HepG2 (cell line): ENCODE data around the gene PPIL3. TPM values are rescaled to one million over a fixed set of nuclear protein-coding genes. Genes with fewer than 3 reads are reported as not detected.
A peak's percentile ranks its signal among the peaks of the same experiment; 100 is the strongest.

Experiments used
- ATAC-seq: fragments of 200-7000 bp; cut with Tn5 transposase; 3 replicates; pipeline ENCODE4 v1.9.1; 2020; ENCODE audit warnings: mild to moderate bottlenecking, moderate library complexity
- BruUV-seq: library from RNA; stranded (reverse); fragments of 400-500 nt; replicated peaks from 2 replicates; lab custom pipeline; 2021; lab: Mats Ljungman, UMichigan
- CTCF ChIA-PET: fragments of 300-600 bp; formaldehyde crosslinking; extraction: SDS; loops from one replicate; lab custom pipeline; 2021; ENCODE audit warnings: low total read pairs, inconsistent platforms, low intra/inter-chr PET ratio; lab: Yijun Ruan, JAX
- POLR2A ChIA-PET: fragments of 350-600 bp; sonication (Branson Sonifier 250); formaldehyde crosslinking; loops from one replicate; lab custom pipeline; 2020; ENCODE audit warnings: antibody characterized with exemption, inconsistent platforms; lab: Yijun Ruan, JAX
- DNase-seq: peaks from one replicate; pipeline ENCODE4 v3.0.0-alpha.2; 2015; ENCODE audit warnings: low spot score
- FAIRE-seq: peaks from 3 replicates; lab custom pipeline; 2011; peaks lifted over from hg19 to GRCh38; lab: Jason Lieb, UNC
- H2AFZ ChIP-seq: one replicate; pipeline ENCODE4 v1.6.1; 2011; ENCODE audit warnings: low read length, inconsistent platforms
- H3K27ac ChIP-seq: fragments of 300-600 bp; 3 replicates; pipeline ENCODE4 v1.8.0; 2011; ENCODE audit warnings: mixed run types, mild to moderate bottlenecking, mixed read lengths, low read length, inconsistent platforms; ENCODE audit not compliant: insufficient read depth; ENCODE audit errors: extremely low read length
- H3K27me3 ChIP-seq, 2 experiments: fragments of 200-600 bp in 1 of 2; 2 replicates in 1 of 2; 3 replicates in 1 of 2; pipeline versions ENCODE4 v1.6.0 to v1.8.0; 2011; ENCODE audit warnings: low read length in 2 of 2, mild to moderate bottlenecking in 2 of 2, moderate library complexity in 2 of 2, inconsistent platforms in 1 of 2; ENCODE audit not compliant: insufficient read depth in 2 of 2, control insufficient read depth in 1 of 2
- H3K36me3 ChIP-seq, 2 experiments: fragments of 200-600 bp in 1 of 2; replicated peaks in 1 of 2; 2 replicates in 1 of 2; 3 replicates in 1 of 2; pipeline versions ENCODE4 v1.5.1 to v1.8.0; 2011; ENCODE audit warnings: low read length in 2 of 2, inconsistent platforms in 1 of 2; ENCODE audit not compliant: insufficient read depth in 2 of 2, control insufficient read depth in 1 of 2
- H3K4me1 ChIP-seq: 2 replicates; pipeline ENCODE4 v1.5.1; 2012; ENCODE audit warnings: low read length, inconsistent platforms; ENCODE audit not compliant: insufficient read depth
- H3K4me2 ChIP-seq: 2 replicates; pipeline ENCODE4 v1.6.0; 2011; ENCODE audit warnings: low read depth, low read length, inconsistent platforms
- H3K4me3 ChIP-seq, 3 experiments: fragments of 200-600 bp in 1 of 3; sonication (generic), shearing (Covaris generic) in 1 of 3; replicated peaks in 1 of 3; 2 replicates each; pipeline ENCODE4 v1.5.1; 2011 to 2016; ENCODE audit warnings: low read length in 3 of 3, inconsistent platforms in 2 of 3, low read depth in 2 of 3, mild to moderate bottlenecking in 2 of 3, control low read depth in 1 of 3, mixed read lengths in 1 of 3; ENCODE audit not compliant: insufficient read depth in 1 of 3
- H3K79me2 ChIP-seq: one replicate; pipeline ENCODE4 v1.6.1; 2011; ENCODE audit warnings: low read length, inconsistent platforms; ENCODE audit not compliant: insufficient read depth
- H3K9ac ChIP-seq: 2 replicates; pipeline ENCODE4 v1.6.0; 2011; ENCODE audit warnings: mild to moderate bottlenecking, low read depth, low read length, inconsistent platforms; ENCODE audit not compliant: insufficient read depth
- H3K9me3 ChIP-seq: 2 replicates; pipeline ENCODE4 v1.5.1; 2012; ENCODE audit warnings: mild to moderate bottlenecking, low read length
- H4K20me1 ChIP-seq: 2 replicates; pipeline ENCODE4 v1.6.0; 2011; ENCODE audit warnings: inconsistent platforms, mild to moderate bottlenecking, low read length, moderate library complexity; ENCODE audit not compliant: insufficient read depth
- BRCA1 ChIP-seq: sonication (generic); formaldehyde crosslinking; IDR thresholded peaks from 2 replicates; pipeline ENCODE4 v1.4.0; 2020; ENCODE audit warnings: missing genetic modification reagents
- DMTF1 ChIP-seq: sonication (generic); formaldehyde crosslinking; IDR thresholded peaks from 2 replicates; pipeline ENCODE4 v1.4.0; 2020; ENCODE audit warnings: mild to moderate bottlenecking, missing genetic modification reagents
- FOXA1 ChIP-seq, 2 experiments: fragments of 450-650 bp in 1 of 2; sonication (generic) in 1 of 2; formaldehyde crosslinking in 1 of 2; IDR thresholded peaks; 2 replicates each; pipeline versions ENCODE4 v1.4.0 to v1.6.1; 2016 to 2020; ENCODE audit warnings: missing genetic modification reagents in 1 of 2
- FOXP4 ChIP-seq: sonication (generic); formaldehyde crosslinking; IDR thresholded peaks from 2 replicates; pipeline ENCODE4 v1.4.0; 2020; ENCODE audit warnings: missing genetic modification reagents
- KLF6 ChIP-seq: IDR thresholded peaks from 2 replicates; pipeline ENCODE4 v1.8.0; 2016; ENCODE audit warnings: missing biosample characterization, missing genetic modification reagents
- NR1H2 ChIP-seq: sonication (generic); formaldehyde crosslinking; IDR thresholded peaks from 2 replicates; pipeline ENCODE4 v1.8.1; 2022; ENCODE audit warnings: low read depth, missing genetic modification reagents, borderline replicate concordance
- PRDM4 ChIP-seq: sonication (generic); formaldehyde crosslinking; IDR thresholded peaks from 2 replicates; pipeline ENCODE4 v1.9.0; 2021; ENCODE audit warnings: missing genetic modification reagents, borderline replicate concordance
- TRIM22 ChIP-seq: fragments of 450-650 bp; IDR thresholded peaks from 2 replicates; pipeline ENCODE4 v1.6.1; 2017
- ZFP41 ChIP-seq: sonication (generic); formaldehyde crosslinking; IDR thresholded peaks from 2 replicates; pipeline ENCODE4 v1.4.0; 2020; ENCODE audit warnings: mild to moderate bottlenecking, missing genetic modification reagents, borderline replicate concordance
- ZFYVE20 ChIP-seq: sonication (generic); formaldehyde crosslinking; IDR thresholded peaks from 2 replicates; pipeline ENCODE4 v1.8.0; 2023; ENCODE audit warnings: low read depth, mild to moderate bottlenecking, moderate library complexity, missing genetic modification reagents, borderline replicate concordance
- ZNF180 ChIP-seq: sonication (generic); formaldehyde crosslinking; IDR thresholded peaks from 2 replicates; pipeline ENCODE4 v1.4.0; 2020; ENCODE audit warnings: low read depth, missing genetic modification reagents, borderline replicate concordance
- ZNF414 ChIP-seq: sonication (generic); formaldehyde crosslinking; IDR thresholded peaks from 2 replicates; pipeline ENCODE4 v1.5.0; 2020; ENCODE audit warnings: missing genetic modification reagents
- ZNF468 ChIP-seq: sonication (generic); formaldehyde crosslinking; IDR thresholded peaks from 2 replicates; pipeline ENCODE4 v1.8.0; 2022; ENCODE audit warnings: mild to moderate bottlenecking, moderate library complexity, missing genetic modification reagents
- ZNF552 ChIP-seq: sonication (generic); formaldehyde crosslinking; IDR thresholded peaks from 2 replicates; pipeline ENCODE4 v1.9.0; 2022; ENCODE audit warnings: missing genetic modification reagents, mild to moderate bottlenecking, borderline replicate concordance
- WGBS: methylation state at CpG from one replicate; pipeline ENCODE4 v1.1.6; 2017; ENCODE audit warnings: low lambda C conversion rate; 5-methylcytosine and 5-hydroxymethylcytosine counted together
- in situ Hi-C: cut with HindIII; loops from 2 replicates; pipeline ENCODE4 v1.10.0; 2017; ENCODE audit warnings: low pct_unique_long_range_greater_than_20kb; ENCODE audit not compliant: extremely low pct_ligation_motif_present
- intact Hi-C: fragments of 100-400 bp; cut with micrococcal nuclease; formaldehyde crosslinking; loops from one replicate; pipeline ENCODE4 v1.10.0; 2022; ENCODE audit not compliant: unreplicated experiment
- polyA plus RNA-seq, 8 experiments: library from polyadenylated mRNA; depleted of rRNA in 3 of 8; stranded (reverse) in 7 of 8; unstranded in 1 of 8; fragments of >200 nt; fragmentation: Illumina TruSeq in 4 of 8; extraction: Trizol in 4 of 8; gene quantifications; 2 replicates each; pipeline versions ENCODE4 v1.2.1 to v1.2.3, GENCODE V29; 2011 to 2016; ENCODE audit warnings: low read depth in 4 of 8, missing spikeins in 1 of 8, mixed read lengths in 1 of 8; ENCODE audit not compliant: insufficient read depth in 1 of 8
- total RNA-seq, 5 experiments: library from RNA; depleted of rRNA; stranded (reverse); fragments of >200 nt; fragmentation: Illumina TruSeq; extraction: Trizol; gene quantifications; 2 replicates each; pipeline ENCODE4 v1.2.3, GENCODE V29; 2016; ENCODE audit warnings: low read depth in 1 of 5

The PPIL3 gene
- total and polyA plus RNA-seq, 2 of the 13 experiments (the other 11 are each of a cell fraction or from before 2014, with no cell fraction given): 98.7 to 107 TPM

- intact Hi-C loops: loop anchor here (2.0 to 5.0 kb wide), 2 partner anchors 34 to 49 kb away; no protein-coding TSS in a partner anchor
- TF ChIP-seq KLF6 (CRISPR knock-in tag) (no peak), ZNF552 (CRISPR knock-in tag) (no peak), ZNF414 (CRISPR knock-in tag) (0 out of 2 replicates have a peak, but pooled peaks have one; percentile 28), DMTF1 (CRISPR knock-in tag) (no peak), FOXP4 (no peak), TRIM22 (no peak), ZFYVE20 (CRISPR knock-in tag) (no peak), NR1H2 (CRISPR knock-in tag) (no peak), ZNF180 (CRISPR knock-in tag) (no peak), BRCA1 (CRISPR knock-in tag) (no peak), FOXA1 (IDR thresholded peaks at IDR 0.05) (no peak), FOXA1 (CRISPR knock-in tag; IDR thresholded peaks at IDR 0.05) (no peak), ZNF468 (no peak), ZFP41 (no peak), PRDM4 (CRISPR knock-in tag) (no peak)
Measured at GRCh38 chr2:200861617-200862155, 27.2 kb downstream of the PPIL3 start.

More at GRCh38 chr2:200861617-200862155, 27.2 kb downstream of the PPIL3 start:
- BruUV-seq: no TSS peak
- Histone ChIP-seq H3K9me3 (no peaks in the 10 kb centered on the region), H3K36me3 (peaks cover 12 to 45% of the 10 kb centered on the region in 2 experiments), H3K9ac (peak overlapping the region; percentile 100), H4K20me1 (peaks cover 65% of the 10 kb centered on the region), H3K27ac (peak overlapping the region; percentile 7), H3K27me3 (no peaks in the 10 kb centered on the region; a peak in 1 of 5 replicates), H3K4me1 (peaks cover 54% of the 10 kb centered on the region), H3K4me2 (peak overlapping the region; percentile 83), H3K79me2 (peaks cover 77% of the 10 kb centered on the region), H2AFZ (no peak overlapping the region), H3K4me3 (peak overlapping the region; percentile 67 to 99 (median 91); a peak in 5 of 6 replicates)
- ATAC-seq (no peak), DNase-seq (no peak), FAIRE-seq (no peak)
- in situ Hi-C loops: no loop called here
- WGBS: 51% methylated on average over 4 of the region's 4 CpGs
- CTCF ChIA-PET: no interaction called here
- POLR2A ChIA-PET: interaction anchor here (1.6 kb wide), 1 partner anchor 17 kb away, joined by 7 read pairs; no protein-coding TSS in a partner anchor
